Hematopoietic multipotent progenitor cell treated with erythropoietin and hydrocortisone succinate and interleukin-3 and kit ligand, for 6 days (in vitro differentiated cells): ENCODE measurements around the gene DFFA.
"Not testable (repeated sequence)": the region's sequence is repeated elsewhere in the genome, so short reads cannot be mapped to it uniquely, and the experiment has no call there.

Source experiments
- DNase-seq: peaks from one replicate; pipeline ENCODE4 v3.0.0-alpha.2; 2015

The DFFA gene

DNA sequence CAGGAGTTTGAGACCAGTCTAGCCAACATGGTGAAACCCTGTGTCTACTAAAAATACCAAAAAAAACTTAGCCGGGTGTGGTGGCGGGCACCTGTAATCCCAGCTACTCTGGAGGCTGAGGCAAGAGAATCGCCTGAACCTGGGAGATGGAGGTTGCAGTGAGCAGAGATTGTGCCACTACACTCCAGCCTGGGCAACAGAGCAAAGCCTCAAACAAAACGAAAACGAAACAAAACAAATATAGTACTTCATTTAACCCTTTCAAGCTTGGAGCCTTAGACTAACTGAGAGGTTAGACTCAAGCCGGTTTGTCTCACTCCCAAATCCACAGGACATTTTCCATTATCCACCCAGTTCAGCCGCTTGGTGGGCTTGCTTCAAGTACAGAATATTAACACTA is 14.9 kb downstream of the DFFA start:
- not testable (repeated sequence) for DNase-seq

DNA sequence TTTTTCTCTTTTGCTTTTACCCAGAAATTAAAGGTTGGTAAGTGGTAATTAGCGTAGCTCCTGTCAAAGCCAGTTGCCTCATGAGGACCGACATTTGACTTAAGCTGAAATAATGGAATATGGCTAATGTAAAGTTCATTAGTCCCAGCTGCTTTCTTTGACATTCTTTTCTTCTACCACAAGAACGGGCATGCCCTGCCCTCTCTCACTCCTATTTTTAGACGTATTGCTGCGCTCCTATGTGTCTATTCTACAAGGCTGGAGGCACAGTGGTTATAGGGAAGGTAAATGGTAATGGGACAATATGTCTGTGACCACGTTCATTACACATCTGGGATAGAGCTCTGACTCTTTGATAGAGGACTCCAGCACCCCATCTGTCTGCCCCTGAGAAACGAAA is 15.7 kb downstream of the DFFA start:
- no peak for DNase-seq

DNA sequence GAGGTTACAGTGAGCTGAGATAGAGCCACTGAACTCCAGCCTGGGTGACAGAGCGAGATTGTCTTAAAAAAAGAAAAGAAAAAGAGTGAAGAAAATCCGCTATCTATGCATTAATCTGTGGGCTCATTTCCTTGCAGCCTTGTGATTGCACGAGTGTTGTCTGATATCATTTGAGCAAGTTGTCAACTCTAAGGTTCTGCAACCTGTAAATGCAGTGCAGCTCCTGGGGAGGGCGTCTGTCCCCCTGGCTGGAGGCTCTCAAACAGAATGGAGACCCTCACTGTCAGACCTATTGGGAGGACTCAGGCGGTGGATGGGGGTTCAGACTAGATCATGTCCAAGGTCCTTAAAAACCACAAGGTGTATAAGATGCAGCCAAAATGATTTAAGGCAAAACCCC is 16.3 kb downstream of the DFFA start:
- DNase-seq, result peak; percentile 51

DNA sequence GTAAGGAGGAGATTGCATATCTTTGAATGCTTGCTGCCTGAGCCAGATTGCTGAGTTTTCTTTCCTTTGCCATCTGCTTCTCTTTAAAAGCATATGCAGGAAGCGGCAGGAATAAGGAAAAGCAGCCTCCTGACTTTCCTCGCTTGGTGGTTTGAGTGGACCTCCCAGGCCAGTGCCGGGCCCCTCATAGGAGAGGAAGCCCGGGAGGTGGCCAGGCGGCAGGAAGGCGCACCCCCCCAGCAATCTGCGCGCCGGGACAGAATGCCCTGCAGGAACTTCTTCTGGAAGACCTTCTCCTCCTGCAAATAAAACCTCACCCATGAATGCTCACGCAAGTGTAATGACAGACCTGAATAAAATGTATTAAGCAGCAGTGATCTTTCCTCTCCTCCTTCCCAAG is 21.0 kb downstream of the DFFA start:
- no peak for DNase-seq

DNA sequence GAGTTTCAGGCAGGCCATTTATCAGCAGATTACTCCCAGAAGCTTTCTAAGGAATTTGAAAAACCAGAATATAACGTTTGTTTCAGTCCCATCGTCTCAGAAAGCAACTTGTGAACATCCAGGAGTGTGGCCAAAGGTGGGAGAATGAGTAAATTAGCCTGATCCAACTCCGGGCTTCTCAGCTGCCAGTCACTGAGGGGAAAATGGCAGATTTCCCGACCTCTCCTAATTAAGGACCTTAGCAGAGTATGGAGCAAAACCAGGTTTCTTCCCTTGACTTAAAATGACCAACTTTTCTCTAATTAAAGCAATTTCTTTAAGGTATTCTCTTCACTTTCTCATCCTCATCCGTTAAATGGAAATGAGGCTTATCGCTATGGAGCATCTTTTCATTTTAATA is 21.5 kb downstream of the DFFA start:
- no peak for DNase-seq

DNA sequence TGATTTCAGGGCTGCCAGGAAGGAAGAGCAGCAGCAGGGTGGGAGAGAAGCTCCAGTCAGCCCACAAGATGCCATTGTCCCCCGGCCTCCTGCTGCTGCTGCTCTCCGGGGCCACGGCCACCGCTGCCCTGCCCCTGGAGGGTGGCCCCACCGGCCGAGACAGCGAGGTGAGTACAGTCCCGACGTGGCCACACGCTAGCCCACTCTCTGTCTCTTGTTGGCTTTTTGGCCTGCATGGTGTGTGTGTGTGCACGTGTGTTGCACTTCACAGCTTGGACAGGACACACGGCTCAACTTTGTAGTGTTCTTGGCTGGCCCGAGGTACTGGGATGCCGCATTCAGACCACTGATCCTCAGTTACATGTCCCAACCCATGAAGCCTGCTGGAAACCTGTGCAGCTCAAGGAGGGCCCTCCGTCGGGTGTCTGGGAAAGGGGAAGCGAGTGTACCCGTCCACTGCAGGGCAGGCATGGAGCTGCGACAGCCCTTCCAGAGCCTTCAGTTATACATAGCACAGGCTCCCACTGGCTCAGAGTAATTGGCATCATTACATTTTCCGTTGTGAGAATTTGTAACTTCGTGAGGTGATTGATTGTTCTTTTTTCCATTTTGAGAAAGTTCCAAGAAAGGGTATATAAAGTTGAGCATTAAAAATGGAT is 22.0 kb downstream of the DFFA start:
- no peak for DNase-seq

DNA sequence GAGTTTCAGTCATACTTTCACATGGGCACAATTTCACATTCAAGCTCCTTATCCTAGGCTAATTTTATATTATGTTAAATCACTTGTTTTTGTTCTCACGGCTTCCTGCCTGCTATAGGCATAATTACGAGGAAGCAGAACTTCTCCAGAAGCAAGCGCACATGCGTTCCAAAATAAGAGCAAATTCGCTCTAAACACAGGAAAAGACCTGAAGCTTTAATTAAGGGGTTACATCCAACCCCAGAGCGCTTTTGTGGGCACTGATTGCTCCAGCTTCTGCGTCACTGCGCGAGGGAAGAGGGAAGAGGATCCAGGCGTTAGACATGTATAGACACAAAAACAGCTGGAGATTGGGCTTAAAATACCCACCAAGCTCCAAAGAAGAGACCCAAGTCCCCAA is 22.6 kb downstream of the DFFA start, which contains the start of gene CORT:
Gene CORT, plus strand, starts transcription at position 281 of the 400 bp plus-strand sequence. CDS start 193 bp downstream, outside the sequence.
- DNase-seq, result no peak

DNA sequence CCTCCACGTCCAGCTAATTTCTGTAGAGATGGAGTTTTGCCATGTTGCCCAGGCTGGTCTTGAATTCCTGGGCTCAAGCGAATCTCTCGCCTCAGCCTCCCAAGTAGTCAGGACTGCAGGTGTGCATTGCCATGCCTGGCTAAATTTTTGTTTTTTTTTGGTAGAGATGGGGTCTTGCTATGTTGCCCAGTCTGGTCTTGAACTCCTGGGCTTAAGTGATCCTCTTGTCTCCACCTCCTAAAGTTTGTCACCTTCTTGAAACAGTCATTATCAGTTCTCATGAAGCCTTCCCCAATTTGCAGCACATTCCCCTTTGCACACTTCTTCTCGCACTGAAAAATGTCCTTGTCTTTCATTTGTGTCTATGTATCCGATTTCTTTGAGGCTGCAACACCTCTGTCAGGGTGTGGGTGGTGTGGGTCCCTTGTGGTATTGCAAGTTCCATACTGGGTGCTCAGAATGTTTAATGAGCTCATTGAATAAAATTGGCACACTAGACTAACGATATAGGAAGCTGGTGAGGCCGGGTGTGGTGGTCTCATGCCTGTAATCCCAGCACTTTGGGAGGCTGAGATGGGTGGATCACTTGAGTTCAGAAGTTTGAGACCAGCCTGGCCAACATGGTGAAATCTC is 25.4 kb downstream of the DFFA start:
- DNase-seq, result no peak

DNA sequence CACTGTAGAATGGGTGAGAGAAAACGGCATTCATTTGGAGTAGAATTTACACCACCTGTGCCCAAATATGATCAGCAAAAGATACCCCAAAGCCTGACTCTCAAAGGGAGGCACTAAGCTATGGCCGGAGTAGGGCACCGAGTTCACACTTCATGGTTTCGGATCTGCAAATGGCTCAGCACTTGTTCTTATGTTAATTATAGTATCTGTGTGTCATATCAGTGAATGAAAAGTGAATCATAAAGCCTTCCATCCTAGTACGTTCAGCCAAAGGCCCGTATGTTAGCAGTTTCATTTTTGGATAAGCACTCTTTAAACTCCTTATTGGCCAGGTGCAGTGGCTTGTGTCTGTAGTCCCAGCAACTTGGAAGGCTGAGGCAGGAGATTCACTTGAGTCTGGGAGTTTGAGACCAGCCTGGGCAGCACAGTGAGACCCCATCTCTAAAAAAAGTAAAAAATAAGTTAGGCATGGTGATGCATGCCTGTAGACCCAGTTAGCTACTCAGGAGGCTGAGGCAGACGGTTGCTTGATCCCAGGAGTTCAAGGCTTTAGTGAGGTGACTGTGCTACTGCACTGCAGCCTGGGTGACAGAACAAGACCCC is 27.4 kb downstream of the DFFA start:
- DNase-seq, result no peak

DNA sequence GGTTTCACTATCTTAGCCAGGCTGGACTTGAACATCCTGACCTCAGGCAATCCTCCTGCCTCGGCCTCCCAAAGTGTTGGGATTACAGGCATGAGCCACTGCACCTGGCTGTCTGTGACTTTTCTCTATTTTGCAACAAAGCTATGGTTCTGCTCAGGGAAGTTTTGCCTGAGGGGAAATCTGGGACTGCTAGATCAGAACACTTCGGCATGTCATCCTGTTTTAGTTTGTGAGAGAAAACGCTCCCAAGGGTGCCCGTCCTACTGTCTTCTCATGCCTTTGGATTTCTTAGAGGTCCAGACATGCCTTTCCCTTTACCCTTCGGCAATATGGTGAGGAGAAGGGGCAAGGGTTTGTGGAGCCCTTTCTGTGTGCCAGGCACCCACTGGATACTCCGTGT is 28.1 kb downstream of the DFFA start:
- DNase-seq, result no peak

DNA sequence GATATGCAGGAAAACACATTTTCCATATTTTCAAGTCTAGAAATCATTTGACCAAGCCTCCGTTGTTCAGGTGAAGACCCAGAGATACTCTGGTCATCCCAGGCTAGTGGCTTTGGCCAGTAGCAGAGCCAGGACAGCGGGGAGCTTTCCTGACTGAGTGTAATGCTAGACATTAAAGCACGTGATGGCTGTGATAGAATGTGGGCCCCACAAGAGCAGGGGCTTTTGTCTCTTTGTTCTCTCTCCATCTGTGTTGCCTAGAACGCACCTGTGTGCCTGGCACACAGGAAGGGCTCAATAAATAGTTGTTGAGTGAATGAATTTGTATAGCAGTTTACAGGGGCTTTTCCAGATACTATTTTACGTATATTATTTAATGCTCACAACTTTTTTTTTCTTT is 31.5 kb downstream of the DFFA start:
- no peak for DNase-seq

DNA sequence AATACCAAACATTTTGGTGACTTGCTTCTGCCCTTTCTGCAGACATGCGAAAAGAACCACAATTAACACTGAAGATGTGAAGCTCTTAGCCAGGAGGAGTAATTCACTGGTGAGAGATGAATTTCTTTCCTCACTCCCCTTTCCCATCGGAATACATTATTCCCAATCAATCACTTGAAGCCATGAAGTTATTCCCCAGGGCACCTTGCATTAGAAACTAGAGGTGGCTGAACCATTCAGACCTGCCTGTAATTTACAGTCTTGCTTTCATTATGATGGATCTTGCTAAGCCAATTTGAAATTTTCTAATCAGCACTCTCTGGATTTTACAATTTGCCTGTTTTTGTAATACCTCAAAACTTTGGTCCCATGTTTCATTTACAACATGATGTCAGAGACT is 32.0 kb downstream of the DFFA start:
- DNase-seq, result no peak

DNA sequence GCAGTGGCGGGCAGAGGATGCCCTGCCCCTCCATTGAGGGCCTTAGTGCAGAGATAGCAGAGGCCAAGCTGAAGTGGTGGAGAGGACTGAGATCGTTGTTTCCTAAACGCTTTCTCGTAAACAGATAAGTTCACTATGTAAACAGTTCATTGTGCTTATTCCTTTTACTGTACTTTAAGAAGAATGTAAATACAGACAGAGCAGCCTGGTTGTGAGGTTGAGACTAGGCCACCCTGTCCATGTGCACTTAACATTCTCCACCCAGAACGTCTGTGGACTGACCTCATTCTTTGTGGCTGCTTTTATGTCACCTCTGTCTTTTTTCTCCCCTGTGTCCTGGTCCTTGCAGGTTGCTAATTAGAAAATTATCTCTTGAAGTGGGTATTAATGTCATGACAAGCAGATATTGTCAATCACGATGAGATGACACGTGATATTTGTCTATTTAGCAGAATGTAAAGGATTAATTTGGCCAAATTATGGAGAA is 33.6 kb downstream of the DFFA start:
- DNase-seq, result no peak

DNA sequence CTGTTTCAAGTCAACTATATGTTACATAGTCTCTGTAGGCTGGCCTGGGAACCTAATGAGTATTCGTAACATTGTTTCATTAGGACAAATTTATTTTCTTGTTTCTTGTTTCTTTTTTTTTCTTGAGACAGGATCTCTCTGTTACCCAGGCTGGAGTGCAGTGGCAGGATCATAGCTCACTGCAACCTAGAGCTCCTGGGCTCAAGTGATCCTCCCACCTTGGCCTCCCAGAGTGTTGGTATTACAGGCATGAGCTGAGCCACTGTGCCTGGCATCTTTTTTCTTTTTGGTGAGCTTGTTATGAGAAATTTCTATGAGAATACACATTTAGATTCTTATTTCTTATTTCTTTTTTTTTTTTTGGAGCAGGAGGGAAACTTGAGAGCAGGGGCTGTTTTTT is 35.3 kb downstream of the DFFA start:
- DNase-seq, result no peak

DNA sequence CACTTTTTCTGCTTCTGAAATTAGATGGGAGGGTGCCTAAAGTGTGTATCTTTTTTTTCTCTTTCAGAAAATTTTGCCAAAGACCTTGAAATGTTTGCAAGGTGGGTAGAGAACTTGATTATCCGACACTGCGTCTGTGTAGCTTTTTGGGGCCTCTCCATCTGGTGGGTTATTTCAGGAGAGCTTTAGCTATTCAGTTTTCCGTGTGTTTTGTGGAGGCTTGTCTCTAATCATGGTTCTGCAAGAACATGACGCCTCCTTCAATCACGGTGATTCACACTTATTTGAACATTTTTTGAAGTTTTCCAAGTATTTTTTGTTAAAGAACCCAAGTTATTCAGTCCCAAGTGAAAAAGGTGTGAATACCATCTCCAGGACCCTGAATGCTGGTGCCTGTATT is 37.7 kb downstream of the DFFA start:
- DNase-seq, result no peak

DNA sequence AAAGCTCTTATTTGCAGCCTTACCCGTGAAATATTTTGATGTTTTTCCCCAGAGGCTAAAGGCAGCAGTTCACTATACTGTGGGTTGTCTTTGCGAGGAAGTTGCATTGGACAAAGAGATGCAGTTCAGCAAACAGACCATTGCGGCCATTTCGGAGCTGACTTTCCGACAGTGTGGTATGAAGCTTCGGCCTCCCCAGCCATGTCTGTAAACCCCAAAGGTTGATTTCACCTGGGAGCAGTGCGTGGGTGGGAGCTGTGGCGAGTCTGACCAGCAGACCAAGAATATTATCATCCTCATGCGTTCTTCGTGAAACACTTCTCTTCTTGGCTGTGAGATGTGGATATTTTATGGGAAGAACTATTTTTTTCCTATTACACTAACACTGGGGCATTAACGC is 38.5 kb downstream of the DFFA start:
- DNase-seq, result no peak

DNA sequence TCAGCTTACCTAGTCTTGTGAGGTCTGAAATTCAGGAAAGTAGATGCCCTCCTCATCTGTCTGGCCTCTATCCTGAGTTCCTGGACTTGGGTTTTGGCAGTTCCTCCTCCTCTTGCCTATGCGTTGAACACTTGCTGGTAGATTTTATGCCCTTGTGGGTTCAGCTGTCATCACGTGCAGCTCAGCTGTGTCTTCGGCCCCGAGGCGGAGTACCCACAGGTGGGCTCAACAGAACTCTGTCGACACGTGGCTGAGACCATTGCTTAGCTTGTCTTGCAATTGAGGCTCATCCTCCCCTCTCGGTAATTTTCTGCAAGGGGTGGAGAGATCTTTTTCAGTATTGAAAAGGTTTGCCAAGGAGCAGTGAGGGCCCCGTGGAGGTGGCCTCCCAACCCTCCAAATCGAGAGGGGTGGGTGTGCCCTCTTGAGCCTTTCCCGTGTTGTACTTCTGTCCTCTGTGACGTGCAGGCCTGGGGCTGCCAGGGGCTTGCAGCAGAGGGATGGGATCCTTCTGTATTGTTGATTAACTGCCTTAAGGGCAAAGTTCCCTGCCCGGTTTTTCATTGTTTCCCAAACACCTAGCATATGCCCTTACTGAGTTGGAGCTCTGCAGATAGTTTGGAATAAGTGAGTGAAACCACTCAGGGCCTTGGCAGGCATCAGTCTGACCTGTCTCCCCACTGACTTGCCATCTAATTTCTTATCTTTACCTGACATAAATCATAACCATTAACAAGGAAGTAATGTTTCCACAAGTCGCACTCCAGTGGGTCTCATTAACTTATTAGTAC is 39.2 kb downstream of the DFFA start:
- no peak for DNase-seq

DNA sequence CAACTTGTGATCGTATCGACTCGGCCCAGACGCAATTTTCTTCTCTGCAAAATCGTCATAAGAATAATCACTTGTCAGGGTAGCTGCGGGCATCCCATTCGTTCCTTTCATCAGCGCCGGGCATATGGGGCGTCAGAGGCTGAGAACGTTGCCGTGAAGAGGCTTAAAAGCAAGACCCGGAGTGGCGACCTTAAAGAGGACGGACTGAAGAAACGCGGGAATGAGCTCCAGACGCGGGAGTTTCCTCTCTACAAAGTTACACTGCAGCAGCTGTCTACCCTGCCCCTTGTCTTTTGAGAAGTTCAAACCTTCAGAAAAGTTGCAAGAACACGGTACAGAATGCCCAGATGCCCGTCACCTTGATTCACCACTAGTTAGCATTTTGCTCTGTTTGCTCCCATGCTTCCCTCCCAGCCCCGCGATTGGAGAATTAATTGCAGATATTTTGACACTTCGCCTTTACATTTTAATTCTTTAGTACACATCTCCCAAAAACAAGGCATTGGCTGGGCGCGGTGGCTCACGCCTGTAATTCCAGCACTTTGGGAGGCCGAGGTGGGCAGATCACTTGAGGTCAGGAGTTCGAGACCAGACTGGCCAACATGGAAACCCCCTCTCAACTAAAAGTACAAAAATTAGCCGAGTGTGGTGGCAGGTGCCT is 41.1 kb downstream of the DFFA start:
- DNase-seq, result peak; percentile 63

DNA sequence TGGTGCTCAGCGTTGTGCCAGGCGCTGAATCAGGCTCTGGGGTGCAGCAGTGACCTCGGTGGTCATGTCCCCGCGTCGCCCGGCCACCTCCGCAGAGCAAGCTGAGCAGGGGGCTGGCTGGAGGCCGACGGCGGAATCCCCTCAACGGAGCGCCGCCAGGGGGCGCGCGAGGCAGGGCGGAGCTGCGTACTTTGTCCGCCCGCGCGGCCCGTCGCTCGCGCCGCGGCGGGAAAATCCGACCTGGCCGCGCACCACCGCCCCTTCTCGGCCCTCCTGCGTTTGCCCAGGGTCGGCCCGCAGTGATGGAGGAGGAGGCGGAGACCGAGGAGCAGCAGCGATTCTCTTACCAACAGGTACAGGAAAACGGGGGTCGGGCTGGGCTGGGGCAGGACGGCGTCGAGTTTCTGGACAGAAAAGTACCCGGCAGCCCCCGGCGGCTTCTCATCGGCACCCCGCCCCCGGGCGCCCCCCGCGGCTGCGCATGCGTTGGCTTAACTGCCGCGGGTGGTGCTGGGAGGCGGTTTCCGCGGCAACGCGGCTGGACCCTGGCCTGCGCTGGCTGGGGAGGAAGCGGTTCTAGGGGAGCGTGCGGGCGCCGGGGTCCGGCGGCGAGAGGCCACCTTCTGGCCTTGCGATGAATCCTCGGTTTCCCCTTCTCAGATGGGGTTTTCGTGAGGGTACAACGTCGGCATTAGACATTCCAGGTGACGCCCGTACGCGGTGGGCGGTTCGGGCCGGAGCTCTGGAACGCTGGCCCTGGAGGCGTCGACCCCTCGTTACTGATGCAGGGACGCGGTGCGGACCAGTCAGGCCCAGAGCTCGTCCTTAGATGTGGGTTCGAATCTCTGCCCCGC is 41.9 kb downstream of the DFFA start, which contains the start of gene CENPS:
Gene CENPS, plus strand, starts transcription at position 218 of the 854 bp plus-strand sequence. Its CDS starts 85 bp downstream, at position 303.
- peak; percentile 93 for DNase-seq

DNA sequence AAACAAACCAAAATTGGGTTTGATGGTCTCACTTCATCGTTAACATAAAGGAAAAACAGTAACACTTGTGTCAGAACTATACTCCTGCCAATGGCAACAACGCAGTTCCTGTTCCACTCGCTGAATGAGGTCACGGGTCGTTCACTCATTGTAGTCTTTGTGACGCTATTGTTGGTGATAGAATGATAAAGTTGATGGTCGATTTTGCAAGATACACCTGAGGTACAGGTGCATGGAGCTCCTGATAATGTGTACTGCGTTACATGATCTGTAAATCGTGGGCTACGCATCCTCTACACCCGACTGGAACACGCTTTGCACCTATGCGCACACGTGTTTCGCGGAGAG is 42.5 kb downstream of the DFFA start:
- DNase-seq, result peak; percentile 42

DNA sequence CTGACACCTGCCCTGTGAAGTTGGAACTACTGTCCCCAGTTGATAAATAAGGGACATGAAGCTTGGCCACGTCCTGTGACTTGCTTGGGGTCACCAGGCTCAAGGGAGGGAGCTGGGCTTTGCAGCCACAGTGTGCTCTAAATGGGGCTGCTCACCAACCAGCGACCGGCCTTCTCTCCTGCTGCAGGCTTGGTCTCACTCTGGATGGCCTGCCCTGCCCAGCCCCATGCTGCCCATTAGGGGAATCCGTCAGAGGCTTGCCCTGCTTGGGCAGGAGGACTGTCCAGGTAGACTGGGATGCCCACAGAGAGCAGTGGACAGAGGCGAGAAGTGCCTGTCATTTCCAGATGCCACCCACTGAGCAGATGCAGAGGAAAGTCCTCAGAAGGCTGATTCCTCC is 43.3 kb downstream of the DFFA start:
- DNase-seq, result no peak

DNA sequence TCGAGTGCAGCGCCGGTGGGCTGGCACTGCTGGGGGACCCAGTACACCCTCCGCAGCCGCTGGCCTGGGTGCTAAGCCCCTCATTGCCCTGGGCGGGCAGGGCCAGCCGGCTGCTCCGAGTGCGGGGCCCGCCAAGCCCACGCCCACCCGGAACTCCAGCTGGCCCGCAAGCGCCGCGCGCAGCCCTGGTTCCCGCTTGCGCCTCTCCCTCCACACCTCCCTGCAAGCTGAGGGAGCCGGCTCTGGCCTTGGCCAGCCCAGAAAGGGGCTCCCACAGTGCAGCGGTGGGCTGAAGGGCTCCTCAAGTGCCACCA is 45.8 kb downstream of the DFFA start:
- not testable (repeated sequence) for DNase-seq
